HepG2 (cell line): ENCODE results near the gene DLG2. TPM values are rescaled to one million over a fixed set of nuclear protein-coding genes. Genes with fewer than 3 reads are reported as not detected.

Experiments
- ATAC-seq: fragments of 200-7000 bp; cut with Tn5 transposase; 3 replicates; pipeline ENCODE4 v1.9.1; 2020; ENCODE audit warnings: mild to moderate bottlenecking, moderate library complexity
- BruUV-seq: library from RNA; stranded (reverse); fragments of 400-500 nt; replicated peaks from 2 replicates; lab custom pipeline; 2021; lab: Mats Ljungman, UMichigan
- CTCF ChIA-PET: fragments of 300-600 bp; formaldehyde crosslinking; extraction: SDS; loops from one replicate; lab custom pipeline; 2021; ENCODE audit warnings: low total read pairs, inconsistent platforms, low intra/inter-chr PET ratio; lab: Yijun Ruan, JAX
- POLR2A ChIA-PET: fragments of 350-600 bp; sonication (Branson Sonifier 250); formaldehyde crosslinking; loops from one replicate; lab custom pipeline; 2020; ENCODE audit warnings: antibody characterized with exemption, inconsistent platforms; lab: Yijun Ruan, JAX
- DNase-seq: peaks from one replicate; pipeline ENCODE4 v3.0.0-alpha.2; 2015; ENCODE audit warnings: low spot score
- FAIRE-seq: peaks from 3 replicates; lab custom pipeline; 2011; peaks lifted over from hg19 to GRCh38; lab: Jason Lieb, UNC
- H2AFZ ChIP-seq: one replicate; pipeline ENCODE4 v1.6.1; 2011; ENCODE audit warnings: low read length, inconsistent platforms
- H3K27ac ChIP-seq: fragments of 300-600 bp; 3 replicates; pipeline ENCODE4 v1.8.0; 2011; ENCODE audit warnings: mixed run types, mild to moderate bottlenecking, mixed read lengths, low read length, inconsistent platforms; ENCODE audit not compliant: insufficient read depth; ENCODE audit errors: extremely low read length
- H3K27me3 ChIP-seq, 2 experiments: fragments of 200-600 bp in 1 of 2; 2 replicates in 1 of 2; 3 replicates in 1 of 2; pipeline versions ENCODE4 v1.6.0 to v1.8.0; 2011; ENCODE audit warnings: low read length in 2 of 2, mild to moderate bottlenecking in 2 of 2, moderate library complexity in 2 of 2, inconsistent platforms in 1 of 2; ENCODE audit not compliant: insufficient read depth in 2 of 2, control insufficient read depth in 1 of 2
- H3K36me3 ChIP-seq, 2 experiments: fragments of 200-600 bp in 1 of 2; replicated peaks in 1 of 2; 2 replicates in 1 of 2; 3 replicates in 1 of 2; pipeline versions ENCODE4 v1.5.1 to v1.8.0; 2011; ENCODE audit warnings: low read length in 2 of 2, inconsistent platforms in 1 of 2; ENCODE audit not compliant: insufficient read depth in 2 of 2, control insufficient read depth in 1 of 2
- H3K4me1 ChIP-seq: 2 replicates; pipeline ENCODE4 v1.5.1; 2012; ENCODE audit warnings: low read length, inconsistent platforms; ENCODE audit not compliant: insufficient read depth
- H3K4me2 ChIP-seq: 2 replicates; pipeline ENCODE4 v1.6.0; 2011; ENCODE audit warnings: low read depth, low read length, inconsistent platforms
- H3K4me3 ChIP-seq, 3 experiments: fragments of 200-600 bp in 1 of 3; sonication (generic), shearing (Covaris generic) in 1 of 3; replicated peaks in 1 of 3; 2 replicates each; pipeline ENCODE4 v1.5.1; 2011 to 2016; ENCODE audit warnings: low read length in 3 of 3, inconsistent platforms in 2 of 3, low read depth in 2 of 3, mild to moderate bottlenecking in 2 of 3, control low read depth in 1 of 3, mixed read lengths in 1 of 3; ENCODE audit not compliant: insufficient read depth in 1 of 3
- H3K79me2 ChIP-seq: one replicate; pipeline ENCODE4 v1.6.1; 2011; ENCODE audit warnings: low read length, inconsistent platforms; ENCODE audit not compliant: insufficient read depth
- H3K9ac ChIP-seq: 2 replicates; pipeline ENCODE4 v1.6.0; 2011; ENCODE audit warnings: mild to moderate bottlenecking, low read depth, low read length, inconsistent platforms; ENCODE audit not compliant: insufficient read depth
- H3K9me3 ChIP-seq: 2 replicates; pipeline ENCODE4 v1.5.1; 2012; ENCODE audit warnings: mild to moderate bottlenecking, low read length
- H4K20me1 ChIP-seq: 2 replicates; pipeline ENCODE4 v1.6.0; 2011; ENCODE audit warnings: inconsistent platforms, mild to moderate bottlenecking, low read length, moderate library complexity; ENCODE audit not compliant: insufficient read depth
- ELF4 ChIP-seq: sonication (generic); formaldehyde crosslinking; IDR thresholded peaks from 2 replicates; pipeline ENCODE4 v1.5.0; 2020; ENCODE audit warnings: missing genetic modification reagents, mild to moderate bottlenecking, moderate library complexity, borderline replicate concordance
- MIER3 ChIP-seq: IDR thresholded peaks from 2 replicates; pipeline ENCODE4 v1.6.1; 2016; ENCODE audit warnings: missing compliant biosample characterization, borderline replicate concordance
- NFE2 ChIP-seq: sonication (generic); formaldehyde crosslinking; IDR thresholded peaks from 2 replicates; pipeline ENCODE4 v1.4.0; 2020; ENCODE audit warnings: missing genetic modification reagents
- TBL1XR1 ChIP-seq: fragments of 150-350 bp; IDR thresholded peaks from 2 replicates; pipeline ENCODE4 v1.6.1; 2014; ENCODE audit warnings: borderline replicate concordance, low read length; ENCODE audit not compliant: partially characterized antibody
- TFAP4 ChIP-seq: sonication (generic); IDR thresholded peaks from 2 replicates; pipeline ENCODE4 v1.6.1; 2016; ENCODE audit warnings: low read depth, borderline replicate concordance
- ZNF180 ChIP-seq: sonication (generic); formaldehyde crosslinking; IDR thresholded peaks from 2 replicates; pipeline ENCODE4 v1.4.0; 2020; ENCODE audit warnings: low read depth, missing genetic modification reagents, borderline replicate concordance
- ZNF260 ChIP-seq: sonication (generic); formaldehyde crosslinking; IDR thresholded peaks from 2 replicates; pipeline ENCODE4 v1.4.0; 2020; ENCODE audit warnings: missing genetic modification reagents, low read depth, mild to moderate bottlenecking, borderline replicate concordance
- in situ Hi-C: cut with HindIII; loops from 2 replicates; pipeline ENCODE4 v1.10.0; 2017; ENCODE audit warnings: low pct_unique_long_range_greater_than_20kb; ENCODE audit not compliant: extremely low pct_ligation_motif_present
- intact Hi-C: fragments of 100-400 bp; cut with micrococcal nuclease; formaldehyde crosslinking; loops from one replicate; pipeline ENCODE4 v1.10.0; 2022; ENCODE audit not compliant: unreplicated experiment
- polyA plus RNA-seq, 8 experiments: library from polyadenylated mRNA; depleted of rRNA in 3 of 8; stranded (reverse) in 7 of 8; unstranded in 1 of 8; fragments of >200 nt; fragmentation: Illumina TruSeq in 4 of 8; extraction: Trizol in 4 of 8; gene quantifications; 2 replicates each; pipeline versions ENCODE4 v1.2.1 to v1.2.3, GENCODE V29; 2011 to 2016; ENCODE audit warnings: low read depth in 4 of 8, missing spikeins in 1 of 8, mixed read lengths in 1 of 8; ENCODE audit not compliant: insufficient read depth in 1 of 8
- total RNA-seq, 5 experiments: library from RNA; depleted of rRNA; stranded (reverse); fragments of >200 nt; fragmentation: Illumina TruSeq; extraction: Trizol; gene quantifications; 2 replicates each; pipeline ENCODE4 v1.2.3, GENCODE V29; 2016; ENCODE audit warnings: low read depth in 1 of 5
- TF ChIP-seq, protein P1 (sequence below), 2 experiments: sonication (generic) in 1 of 2; formaldehyde crosslinking in 1 of 2; IDR thresholded peaks; 2 replicates each; pipeline versions ENCODE4 v1.4.0 to v1.6.1; 2016 to 2020; ENCODE audit warnings: borderline replicate concordance in 1 of 2, low read depth in 1 of 2, mild to moderate bottlenecking in 1 of 2, missing genetic modification reagents in 1 of 2
- TF ChIP-seq, protein P2 (sequence below): sonication (generic); formaldehyde crosslinking; IDR thresholded peaks from 2 replicates; pipeline ENCODE4 v1.8.1; 2022; ENCODE audit warnings: mild to moderate bottlenecking, missing genetic modification reagents

The DLG2 gene
- total and polyA plus RNA-seq, 2 of the 13 experiments (the other 11 are each of a cell fraction or from before 2014, with no cell fraction given) = 0.46 to 1.0 TPM

GRCh38 chr11:84414920-84415319 lies 1212.2 kb downstream of the DLG2 start (continued):
- TF ChIP-seq, protein P1, sequence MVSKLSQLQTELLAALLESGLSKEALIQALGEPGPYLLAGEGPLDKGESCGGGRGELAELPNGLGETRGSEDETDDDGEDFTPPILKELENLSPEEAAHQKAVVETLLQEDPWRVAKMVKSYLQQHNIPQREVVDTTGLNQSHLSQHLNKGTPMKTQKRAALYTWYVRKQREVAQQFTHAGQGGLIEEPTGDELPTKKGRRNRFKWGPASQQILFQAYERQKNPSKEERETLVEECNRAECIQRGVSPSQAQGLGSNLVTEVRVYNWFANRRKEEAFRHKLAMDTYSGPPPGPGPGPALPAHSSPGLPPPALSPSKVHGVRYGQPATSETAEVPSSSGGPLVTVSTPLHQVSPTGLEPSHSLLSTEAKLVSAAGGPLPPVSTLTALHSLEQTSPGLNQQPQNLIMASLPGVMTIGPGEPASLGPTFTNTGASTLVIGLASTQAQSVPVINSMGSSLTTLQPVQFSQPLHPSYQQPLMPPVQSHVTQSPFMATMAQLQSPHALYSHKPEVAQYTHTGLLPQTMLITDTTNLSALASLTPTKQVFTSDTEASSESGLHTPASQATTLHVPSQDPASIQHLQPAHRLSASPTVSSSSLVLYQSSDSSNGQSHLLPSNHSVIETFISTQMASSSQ (IDR thresholded peaks at IDR 0.05; ENCODE audit: low read depth) = no peak
- TF ChIP-seq, protein P1 (CRISPR knock-in tag; IDR thresholded peaks at IDR 0.05; ENCODE audit: borderline replicate concordance) = no peak
- TF ChIP-seq NFE2 (no peak), ZNF180 (CRISPR knock-in tag) (no peak), ELF4 (no peak)
- TF ChIP-seq, protein P2, sequence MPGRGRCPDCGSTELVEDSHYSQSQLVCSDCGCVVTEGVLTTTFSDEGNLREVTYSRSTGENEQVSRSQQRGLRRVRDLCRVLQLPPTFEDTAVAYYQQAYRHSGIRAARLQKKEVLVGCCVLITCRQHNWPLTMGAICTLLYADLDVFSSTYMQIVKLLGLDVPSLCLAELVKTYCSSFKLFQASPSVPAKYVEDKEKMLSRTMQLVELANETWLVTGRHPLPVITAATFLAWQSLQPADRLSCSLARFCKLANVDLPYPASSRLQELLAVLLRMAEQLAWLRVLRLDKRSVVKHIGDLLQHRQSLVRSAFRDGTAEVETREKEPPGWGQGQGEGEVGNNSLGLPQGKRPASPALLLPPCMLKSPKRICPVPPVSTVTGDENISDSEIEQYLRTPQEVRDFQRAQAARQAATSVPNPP (CRISPR knock-in tag) = no peak

DNA sequence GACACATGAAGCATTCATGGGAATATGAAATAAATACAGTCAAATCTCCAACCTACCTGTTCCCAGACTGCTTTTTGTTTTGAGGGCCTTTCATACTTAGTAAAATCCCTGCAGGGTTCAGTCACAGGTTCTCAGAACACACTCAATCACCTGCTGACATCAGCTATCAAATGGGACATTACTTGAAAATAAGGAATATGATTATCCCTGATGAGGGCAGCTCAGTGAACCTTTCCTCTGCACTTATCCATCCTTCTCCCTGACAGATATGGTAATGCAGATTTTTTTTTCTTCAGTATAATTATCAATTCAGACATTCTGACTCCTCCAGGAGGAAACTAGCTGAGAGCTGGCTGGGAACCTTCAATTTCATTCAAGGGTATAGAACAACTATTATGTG lies 1213.6 kb downstream of the DLG2 start:
- Histone ChIP-seq H3K36me3 (no peaks in the 10 kb centered on the region), H3K4me1 (no peaks in the 10 kb centered on the region), H3K9ac (no peak overlapping the region), H3K4me3 (no peak overlapping the region), H3K4me2 (no peak overlapping the region), H3K9me3 (no peaks in the 10 kb centered on the region), H3K79me2 (no peaks in the 10 kb centered on the region), H3K27ac (no peak overlapping the region), H2AFZ (no peak overlapping the region), H4K20me1 (no peaks in the 10 kb centered on the region), H3K27me3 (no peaks in the 10 kb centered on the region)
- in situ Hi-C loops = no loop called here
- ChIA-PET CTCF (no interaction called here), POLR2A (no interaction called here)
- ATAC-seq (no peak), DNase-seq (no peak), FAIRE-seq (no peak)
- intact Hi-C loops = no loop called here
- no TSS peak for BruUV-seq
- TF ChIP-seq TFAP4 (no peak), ZNF260 (CRISPR knock-in tag) (no peak), TBL1XR1 (no peak), MIER3 (no peak)
